Tibial nerve (tissue), 4 donors: ENCODE data around the gene PSME3. TPM values are rescaled to one million over a fixed set of nuclear protein-coding genes. Genes with fewer than 3 reads are reported as not detected.

Experiments
- DNase-seq, 2 donors: peaks; one replicate each; pipeline ENCODE4 v3.0.0-alpha.2; 2019; ENCODE audit warnings: low spot score in 2 of 2
- H3K27ac ChIP-seq, 4 donors: fragments of 200-600 bp; sonication (generic) in 3 of 4; one replicate each; pipeline ENCODE4 v1.5.1; 2017 to 2019; ENCODE audit warnings: mild to moderate bottlenecking in 1 of 4
- H3K27me3 ChIP-seq, 2 donors: fragments of 200-600 bp; sonication (generic) in 1 of 2; one replicate each; pipeline versions ENCODE4 v1.5.1 to v1.6.0; 2017 to 2019
- H3K36me3 ChIP-seq, 3 donors: fragments of 200-600 bp; sonication (generic); one replicate each; pipeline ENCODE4 v1.5.1; 2018 to 2019
- H3K4me1 ChIP-seq, 4 donors: fragments of 200-600 bp; sonication (generic) in 3 of 4; one replicate each; pipeline ENCODE4 v1.5.1; 2017 to 2019
- H3K4me3 ChIP-seq, 4 donors: fragments of 200-600 bp; sonication (generic) in 3 of 4; one replicate each; pipeline ENCODE4 v1.5.1; 2017 to 2019; ENCODE audit warnings: mild to moderate bottlenecking in 1 of 4, moderate library complexity in 1 of 4
- H3K9me3 ChIP-seq, 4 donors: fragments of 200-600 bp; sonication (generic) in 3 of 4; one replicate each; pipeline ENCODE4 v1.5.1; 2017 to 2019
- EP300 ChIP-seq, 2 donors: sonication (generic); formaldehyde crosslinking; IDR thresholded peaks; one replicate each; pipeline ENCODE4 v1.6.1; 2017; ENCODE audit warnings: antibody characterized with exemption in 2 of 2, mild to moderate bottlenecking in 1 of 2
- POLR2A ChIP-seq, 2 donors: fragments of 450-650 bp; IDR thresholded peaks; one replicate each; pipeline ENCODE4 v1.6.1; 2017; ENCODE audit warnings: antibody characterized with exemption in 2 of 2, mild to moderate bottlenecking in 2 of 2, moderate library complexity in 2 of 2
- WGBS, 2 donors: methylation state at CpG; one replicate each; pipeline ENCODE4 v1.1.5; 2018; 5-methylcytosine and 5-hydroxymethylcytosine counted together
- total RNA-seq, 4 donors: library from RNA; depleted of rRNA; stranded (reverse); fragments of >200 nt; gene quantifications; one replicate each; pipeline ENCODE4 v1.1.0, GENCODE V29; 2016
- TF ChIP-seq, protein P1 (sequence below), 5 experiments: fragments of 200-600 bp in 3 of 5; fragments of 450-650 bp in 2 of 5; sonication (generic) in 3 of 5; IDR thresholded peaks; one replicate each; pipeline ENCODE4 v1.5.1; 2016 to 2019; ENCODE audit warnings: antibody characterized with exemption in 5 of 5, mild to moderate bottlenecking in 3 of 5, moderate library complexity in 2 of 5

The PSME3 gene
- total RNA-seq, 4 donors from 2014 or later = 42.2 to 86.7 (median 53.7) TPM

GRCh38 chr17:42787266-42787665, 45.9 kb upstream of the PSME3 start:
- no peaks in the 10 kb centered on the region for H3K9me3 ChIP-seq

DNA sequence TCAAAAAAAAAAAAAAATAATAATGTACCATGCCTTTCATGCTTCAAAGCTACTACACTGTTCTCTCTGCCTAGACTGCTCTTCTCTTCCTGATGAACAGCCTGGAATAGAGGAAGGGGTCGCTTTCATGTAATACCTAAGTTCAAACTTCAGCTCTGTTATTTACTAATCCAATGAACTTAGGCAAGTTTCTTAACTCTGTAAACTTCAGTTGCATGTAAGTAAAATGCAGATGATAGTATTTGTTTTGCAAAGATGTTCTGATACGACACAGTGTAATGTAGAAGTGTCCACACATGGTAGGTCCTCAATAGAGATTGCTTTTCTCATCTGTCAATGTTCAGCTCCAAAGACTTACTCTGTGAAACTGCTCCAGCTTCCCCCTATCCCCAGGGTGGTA, 41.2 kb upstream of the PSME3 start:
- H3K36me3 ChIP-seq = peaks cover 0 to 27% (median 0%) of the 10 kb centered on the region in 3 donors
- no peaks in the 10 kb centered on the region for H3K9me3 ChIP-seq
- peaks cover 0 to 11% (median 0%) of the 10 kb centered on the region in 4 donors for H3K4me1 ChIP-seq
- WGBS, 2 donors = 68 to 74% methylated on average over 2 of the region's 2 CpGs
- peaks cover 0 to 15% of the 10 kb centered on the region in 2 donors for H3K27me3 ChIP-seq
- H3K4me3 ChIP-seq = no peak overlapping the region
- TF ChIP-seq POLR2A (IDR thresholded peaks at IDR 0.05) (no peak), EP300 (IDR thresholded peaks at IDR 0.05) (no peak)
- TF ChIP-seq, protein P1, sequence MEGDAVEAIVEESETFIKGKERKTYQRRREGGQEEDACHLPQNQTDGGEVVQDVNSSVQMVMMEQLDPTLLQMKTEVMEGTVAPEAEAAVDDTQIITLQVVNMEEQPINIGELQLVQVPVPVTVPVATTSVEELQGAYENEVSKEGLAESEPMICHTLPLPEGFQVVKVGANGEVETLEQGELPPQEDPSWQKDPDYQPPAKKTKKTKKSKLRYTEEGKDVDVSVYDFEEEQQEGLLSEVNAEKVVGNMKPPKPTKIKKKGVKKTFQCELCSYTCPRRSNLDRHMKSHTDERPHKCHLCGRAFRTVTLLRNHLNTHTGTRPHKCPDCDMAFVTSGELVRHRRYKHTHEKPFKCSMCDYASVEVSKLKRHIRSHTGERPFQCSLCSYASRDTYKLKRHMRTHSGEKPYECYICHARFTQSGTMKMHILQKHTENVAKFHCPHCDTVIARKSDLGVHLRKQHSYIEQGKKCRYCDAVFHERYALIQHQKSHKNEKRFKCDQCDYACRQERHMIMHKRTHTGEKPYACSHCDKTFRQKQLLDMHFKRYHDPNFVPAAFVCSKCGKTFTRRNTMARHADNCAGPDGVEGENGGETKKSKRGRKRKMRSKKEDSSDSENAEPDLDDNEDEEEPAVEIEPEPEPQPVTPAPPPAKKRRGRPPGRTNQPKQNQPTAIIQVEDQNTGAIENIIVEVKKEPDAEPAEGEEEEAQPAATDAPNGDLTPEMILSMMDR (IDR thresholded peaks at IDR 0.05) = no peak
- DNase-seq = no peak
- H3K27ac ChIP-seq = no peak overlapping the region

More at GRCh38 chr17:42787266-42787665, 45.9 kb upstream of the PSME3 start:
- Histone ChIP-seq H3K27me3 (peaks cover 0 to 62% of the 10 kb centered on the region in 2 donors), H3K4me1 (peaks cover 0 to 30% (median 14%) of the 10 kb centered on the region in 4 donors), H3K4me3 (no peak overlapping the region), H3K36me3 (no peaks in the 10 kb centered on the region), H3K27ac (no peak overlapping the region)
- TF ChIP-seq EP300 (IDR thresholded peaks at IDR 0.05) (no peak), POLR2A (IDR thresholded peaks at IDR 0.05) (no peak)
- TF ChIP-seq, protein P1 (IDR thresholded peaks at IDR 0.05) = no peak
- no peak for DNase-seq
- WGBS, 2 donors = 79 to 88% methylated on average over 11 of the region's 11 CpGs

DNA sequence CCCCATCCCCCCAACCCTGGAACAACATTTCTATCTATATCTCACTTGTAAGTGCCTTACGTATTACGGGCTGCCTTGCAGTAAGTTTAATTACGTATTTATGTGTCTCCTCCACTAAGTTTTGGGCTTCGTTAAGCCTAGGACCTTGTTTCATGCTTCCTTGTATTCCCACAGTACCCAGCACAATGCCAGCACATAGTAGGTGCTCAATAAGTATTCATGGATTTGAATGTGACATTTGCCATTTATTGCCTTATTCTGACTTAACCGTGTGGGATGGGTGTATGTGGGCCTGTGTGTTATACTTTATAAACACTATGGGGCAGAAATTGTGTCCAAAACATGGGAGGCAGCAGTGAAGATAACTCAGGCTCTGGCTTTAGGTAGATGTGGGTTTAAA, 40.7 kb upstream of the PSME3 start:
- no peak for DNase-seq
- TF ChIP-seq EP300 (IDR thresholded peaks at IDR 0.05) (no peak), POLR2A (IDR thresholded peaks at IDR 0.05) (no peak)
- TF ChIP-seq, protein P1 (IDR thresholded peaks at IDR 0.05) = no peak
- no peaks in the 10 kb centered on the region for H3K9me3 ChIP-seq
- H3K4me3 ChIP-seq = no peak overlapping the region
- H3K27me3 ChIP-seq = peaks cover 0 to 9% of the 10 kb centered on the region in 2 donors
- no peak overlapping the region for H3K27ac ChIP-seq
- WGBS, 2 donors = 62% methylated on average over 5 of the region's 5 CpGs
- H3K36me3 ChIP-seq = peaks cover 0 to 27% (median 0%) of the 10 kb centered on the region in 3 donors
- peaks cover 0 to 17% (median 4%) of the 10 kb centered on the region in 4 donors for H3K4me1 ChIP-seq

DNA sequence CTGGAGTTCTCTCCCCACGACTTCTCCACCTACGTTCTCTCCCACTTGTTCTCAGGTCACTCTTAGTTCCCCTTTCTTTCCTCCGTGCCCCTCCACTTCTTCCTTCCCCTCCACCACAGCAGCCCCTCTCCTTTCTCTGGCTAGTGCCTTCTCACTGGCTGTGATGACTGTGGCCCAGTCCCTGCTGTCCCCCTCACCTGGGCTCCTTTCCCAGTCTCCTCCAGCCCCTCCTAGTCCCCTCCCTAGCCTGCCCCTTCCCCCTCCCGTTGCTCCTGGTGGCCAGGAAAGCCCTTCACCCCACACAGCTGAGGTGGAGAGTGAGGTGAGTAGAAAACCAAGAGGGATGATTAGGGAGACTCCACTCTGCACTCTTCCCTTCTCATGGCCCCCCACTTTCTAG, 38.1 kb upstream of the PSME3 start:
- H3K4me3 ChIP-seq = no peak overlapping the region
- peaks cover 0 to 27% (median 0%) of the 10 kb centered on the region in 3 donors for H3K36me3 ChIP-seq
- no peak for TF ChIP-seq POLR2A (IDR thresholded peaks at IDR 0.05)
- TF ChIP-seq EP300 (IDR thresholded peaks at IDR 0.05) = no peak
- TF ChIP-seq, protein P1 (IDR thresholded peaks at IDR 0.05) = no peak
- H3K27ac ChIP-seq = no peak overlapping the region
- no peak for DNase-seq
- H3K27me3 ChIP-seq = no peaks in the 10 kb centered on the region
- WGBS, 2 donors = 61 to 63% methylated on average over 4 of the region's 4 CpGs
- peaks cover 0 to 29% (median 11%) of the 10 kb centered on the region in 4 donors for H3K4me1 ChIP-seq
- H3K9me3 ChIP-seq = no peaks in the 10 kb centered on the region

- Histone ChIP-seq H3K27ac (no peak overlapping the region), H3K27me3 (no peaks in the 10 kb centered on the region), H3K4me1 (peaks cover 0 to 29% (median 11%) of the 10 kb centered on the region in 4 donors), H3K36me3 (peaks cover 0 to 27% (median 0%) of the 10 kb centered on the region in 3 donors), H3K9me3 (no peaks in the 10 kb centered on the region), H3K4me3 (no peak overlapping the region)
- no peak for DNase-seq
- 83 to 85% methylated on average over 10 of the region's 10 CpGs for WGBS, 2 donors
- TF ChIP-seq EP300 (IDR thresholded peaks at IDR 0.05) (no peak), POLR2A (IDR thresholded peaks at IDR 0.05) (no peak)
- TF ChIP-seq, protein P1 (IDR thresholded peaks at IDR 0.05) = no peak
Observed at GRCh38 chr17:42795465-42795864, 37.7 kb upstream of the PSME3 start.
